Measurements from ENCODE around the gene POMGNT1.

- TF ChIP-seq, protein P1, sequence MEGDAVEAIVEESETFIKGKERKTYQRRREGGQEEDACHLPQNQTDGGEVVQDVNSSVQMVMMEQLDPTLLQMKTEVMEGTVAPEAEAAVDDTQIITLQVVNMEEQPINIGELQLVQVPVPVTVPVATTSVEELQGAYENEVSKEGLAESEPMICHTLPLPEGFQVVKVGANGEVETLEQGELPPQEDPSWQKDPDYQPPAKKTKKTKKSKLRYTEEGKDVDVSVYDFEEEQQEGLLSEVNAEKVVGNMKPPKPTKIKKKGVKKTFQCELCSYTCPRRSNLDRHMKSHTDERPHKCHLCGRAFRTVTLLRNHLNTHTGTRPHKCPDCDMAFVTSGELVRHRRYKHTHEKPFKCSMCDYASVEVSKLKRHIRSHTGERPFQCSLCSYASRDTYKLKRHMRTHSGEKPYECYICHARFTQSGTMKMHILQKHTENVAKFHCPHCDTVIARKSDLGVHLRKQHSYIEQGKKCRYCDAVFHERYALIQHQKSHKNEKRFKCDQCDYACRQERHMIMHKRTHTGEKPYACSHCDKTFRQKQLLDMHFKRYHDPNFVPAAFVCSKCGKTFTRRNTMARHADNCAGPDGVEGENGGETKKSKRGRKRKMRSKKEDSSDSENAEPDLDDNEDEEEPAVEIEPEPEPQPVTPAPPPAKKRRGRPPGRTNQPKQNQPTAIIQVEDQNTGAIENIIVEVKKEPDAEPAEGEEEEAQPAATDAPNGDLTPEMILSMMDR (optimal IDR thresholded peaks at IDR 0.05 in 1 of 3, IDR thresholded peaks at IDR 0.05 in 1 of 3, conservative IDR thresholded peaks at IDR 0.05 in 1 of 3; ENCODE audit: extremely low read depth in 1 of 3, insufficient read depth in 2 of 3, low read length in 3 of 3) = no peak
- TF ChIP-seq EZH2 (IDR thresholded peaks at IDR 0.05; ENCODE audit: low read length) = no peak
Measured at GRCh38 chr1:46221749-46222148, 23.5 kb upstream of the POMGNT1 start.
